GM23338 (cell line): ENCODE results near the gene FAM98A.

Experiments
- CTCF ChIP-seq, 2 experiments: fragments of 200-600 bp in 1 of 2; sonication (generic) in 1 of 2; conservative IDR thresholded peaks; 2 replicates each; pipeline versions ENCODE4 v1.5.1 to v1.6.1; 2016 to 2017; ENCODE audit warnings: antibody characterized with exemption in 2 of 2, low read depth in 2 of 2, mild to moderate bottlenecking in 2 of 2, moderate library complexity in 1 of 2
- ETS1 ChIP-seq: IDR thresholded peaks from 2 replicates; pipeline ENCODE4 v1.6.1; 2016; ENCODE audit warnings: antibody characterized with exemption
- EZH2 ChIP-seq: fragments of 200-600 bp; sonication (generic); IDR thresholded peaks from one replicate; pipeline ENCODE4 v1.8.0; 2017; ENCODE audit warnings: antibody characterized with exemption, mild to moderate bottlenecking, low read depth; ENCODE audit not compliant: unreplicated experiment
- EZH2phosphoT487 ChIP-seq: fragments of 200-600 bp; sonication (generic); IDR thresholded peaks from one replicate; pipeline ENCODE4 v1.8.1; 2018; ENCODE audit warnings: antibody characterized with exemption; ENCODE audit not compliant: unreplicated experiment
- POLR2AphosphoS5 ChIP-seq: IDR thresholded peaks from 2 replicates; pipeline ENCODE4 v1.6.1; 2016; ENCODE audit warnings: antibody characterized with exemption, low read depth

DNA sequence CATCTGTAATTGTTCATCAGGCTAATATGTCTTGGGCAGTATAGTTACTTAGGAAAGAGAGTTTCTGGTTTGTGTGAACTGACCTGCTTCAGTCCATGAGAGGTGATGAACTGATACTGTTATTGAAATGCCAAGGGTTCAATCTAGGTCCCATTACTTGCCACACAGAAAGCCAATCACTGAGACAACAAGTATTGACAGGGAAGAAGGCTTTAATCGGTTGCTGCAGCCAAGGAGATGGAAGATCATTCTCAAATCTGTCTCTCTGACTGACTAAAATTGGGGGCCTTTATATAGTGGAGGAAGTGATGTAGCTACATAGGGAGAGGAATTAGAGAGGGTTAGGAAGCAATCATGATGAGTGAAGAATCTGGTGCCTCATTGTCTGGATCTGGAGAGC lies 19.9 kb upstream of the FAM98A start:
- TF ChIP-seq EZH2 (no peak), ETS1 (no peak), CTCF (conservative IDR thresholded peaks at IDR 0.05; ENCODE audit: low read depth in 2 of 2) (no peak), EZH2phosphoT487 (no peak), POLR2AphosphoS5 (no peak)
